Measurements from ENCODE around the gene NRIP3.
A peak's percentile ranks its signal among the peaks of the same experiment; 100 is the strongest.
"Not testable (repeated sequence)": the region's sequence is repeated elsewhere in the genome, so short reads cannot be mapped to it uniquely, and the experiment has no call there.

The NRIP3 gene

GRCh38 chr11:9014826-9015225 lies 11.0 kb upstream of the NRIP3 start:
- no peak for DNase-seq

- DNase-seq: no peak
These were observed 9.6 kb upstream of the NRIP3 start for GRCh38 chr11:9013373-9013772.

DNA sequence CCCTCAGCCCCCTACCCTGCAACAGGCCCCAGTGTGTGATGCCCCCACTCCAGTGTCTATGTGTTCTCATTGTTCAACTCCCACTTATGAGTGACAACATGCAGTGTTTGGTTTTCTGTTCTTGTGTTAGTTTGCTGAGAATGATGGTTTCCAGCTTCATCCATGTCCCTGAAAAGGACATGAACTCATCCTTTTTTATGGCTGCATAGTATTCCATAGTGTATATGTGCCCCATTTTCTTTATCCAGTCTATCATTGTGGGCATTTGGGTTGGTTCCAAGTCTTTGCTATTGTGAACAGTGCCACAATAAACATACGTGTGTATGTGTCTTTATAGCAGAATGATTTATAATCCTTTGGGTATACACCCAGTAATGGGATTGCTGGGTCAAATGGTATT lies 5.7 kb upstream of the NRIP3 start:
- not testable (repeated sequence) for DNase-seq

- DNase-seq: no peak
These were observed 4.9 kb upstream of the NRIP3 start for GRCh38 chr11:9008661-9009060.

GRCh38 chr11:9008011-9008550 lies 4.3 kb upstream of the NRIP3 start:
- DNase-seq: no peak

GRCh38 chr11:9005087-9005486 lies 1.3 kb upstream of the NRIP3 start:
- no peak for DNase-seq

DNA sequence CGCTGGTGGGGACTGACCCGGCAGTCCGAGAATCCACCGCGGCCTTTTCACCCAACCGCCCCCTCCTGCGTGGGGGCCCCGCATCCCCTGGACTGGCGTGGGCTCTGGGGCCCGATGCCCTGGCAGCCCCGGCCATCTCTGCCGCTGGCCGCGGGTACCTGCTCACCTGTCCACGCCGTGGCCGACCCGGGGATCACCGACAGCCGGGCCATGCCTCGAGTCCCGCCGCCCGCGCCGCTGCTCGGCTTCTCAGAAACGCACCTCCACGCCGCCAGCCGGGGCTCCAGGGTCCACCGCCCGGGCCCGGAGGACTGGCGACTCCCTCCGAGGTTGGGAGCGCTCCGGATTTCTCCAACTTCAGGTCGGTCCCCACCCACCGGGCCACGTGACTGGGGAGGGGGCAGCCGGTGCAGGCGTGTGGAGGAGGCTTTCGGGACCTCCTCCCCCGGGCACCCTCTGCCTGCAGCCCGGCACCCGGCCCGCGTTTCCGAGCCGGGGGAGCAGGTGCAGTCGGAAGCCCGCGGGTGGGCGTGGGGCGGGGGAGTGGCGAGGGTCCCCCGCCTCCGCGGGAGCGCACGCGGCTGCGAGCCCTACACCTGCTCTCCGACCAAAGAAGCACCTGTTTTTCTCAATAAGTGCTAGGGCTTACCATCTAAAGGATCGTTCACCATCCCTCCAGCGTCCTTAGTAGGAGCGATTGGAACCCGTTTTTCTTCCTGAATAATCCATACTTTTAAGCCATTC lies 554 bp upstream of the NRIP3 start:
- peak; percentile 49 for DNase-seq

DNA sequence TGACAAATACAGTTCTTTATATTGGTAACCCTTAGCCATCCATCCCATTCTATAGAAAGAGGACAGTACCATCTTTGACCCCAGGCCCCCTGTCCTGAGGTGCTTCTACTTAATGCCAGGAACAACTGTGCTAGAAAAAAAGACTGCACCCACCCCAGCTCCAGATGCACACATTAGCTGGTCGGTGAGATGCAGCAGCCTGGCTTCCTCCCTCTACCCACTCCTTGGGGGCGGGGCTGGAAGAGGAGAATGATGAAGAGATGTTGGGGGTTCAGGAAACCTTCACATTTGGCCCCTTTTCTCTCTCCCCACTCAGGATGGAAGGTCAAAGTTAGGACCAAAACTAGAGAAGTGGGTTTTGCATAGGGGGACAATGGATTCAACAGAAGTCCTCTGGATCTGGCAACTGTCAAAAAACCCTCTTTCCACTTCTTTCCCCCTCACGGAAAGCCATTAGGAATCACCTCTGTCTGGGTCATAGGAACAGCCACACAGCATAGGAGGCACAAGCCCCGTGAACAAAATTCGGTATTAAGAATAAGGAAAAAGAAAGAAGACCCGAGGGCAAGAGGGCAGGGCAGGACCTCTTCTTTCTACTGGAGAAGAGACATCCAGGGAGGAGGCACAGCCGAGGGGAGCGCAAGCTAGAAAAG lies 755 bp downstream of the NRIP3 start:
- no peak for DNase-seq

DNA sequence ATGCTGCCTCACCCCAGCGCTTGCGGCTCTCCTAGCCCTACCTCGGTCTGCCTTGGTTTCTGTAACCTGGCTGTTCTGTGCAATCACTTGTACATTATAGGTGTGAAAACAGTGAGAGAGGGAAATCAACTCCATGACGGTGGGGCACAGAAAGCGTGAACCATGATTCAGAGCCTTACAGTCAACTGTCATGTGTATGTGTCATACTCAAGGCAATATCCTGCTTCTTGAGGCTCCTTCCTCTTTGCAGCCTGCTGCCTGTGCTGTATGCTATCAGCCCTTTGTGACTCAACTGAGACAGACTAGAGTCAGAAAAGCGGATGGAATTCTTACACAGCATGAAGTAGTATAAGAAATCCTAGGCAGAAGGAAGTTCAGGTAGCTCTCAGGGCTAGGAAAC lies 2.1 kb downstream of the NRIP3 start:
- DNase-seq: no peak

- no peak for DNase-seq
These were observed 5.8 kb downstream of the NRIP3 start for GRCh38 chr11:8998017-8998416.

GRCh38 chr11:8997451-8997850 lies 6.3 kb downstream of the NRIP3 start:
- no peak for DNase-seq

DNA sequence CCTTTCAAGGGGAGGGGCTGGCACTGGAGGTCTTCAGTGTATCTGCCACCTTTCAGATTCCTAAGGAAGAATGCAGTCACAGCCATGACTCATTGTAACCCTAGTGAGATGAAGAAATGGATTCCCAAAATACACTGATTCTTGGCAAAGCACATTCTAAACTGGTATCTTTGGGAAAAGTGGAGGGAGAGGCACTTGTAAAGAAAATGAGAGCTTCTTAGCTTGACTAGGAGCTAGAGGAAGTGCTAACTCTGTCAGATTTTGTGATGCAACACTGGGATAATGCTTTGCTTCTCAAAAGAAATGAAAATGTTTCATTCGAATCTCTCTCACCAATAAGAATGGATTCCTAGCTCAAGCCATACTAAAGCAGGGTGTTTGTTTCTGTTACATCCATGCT lies 14.3 kb downstream of the NRIP3 start:
- no peak for DNase-seq

- no peak for DNase-seq
These were observed 15.2 kb downstream of the NRIP3 start for GRCh38 chr11:8988329-8989234.

DNA sequence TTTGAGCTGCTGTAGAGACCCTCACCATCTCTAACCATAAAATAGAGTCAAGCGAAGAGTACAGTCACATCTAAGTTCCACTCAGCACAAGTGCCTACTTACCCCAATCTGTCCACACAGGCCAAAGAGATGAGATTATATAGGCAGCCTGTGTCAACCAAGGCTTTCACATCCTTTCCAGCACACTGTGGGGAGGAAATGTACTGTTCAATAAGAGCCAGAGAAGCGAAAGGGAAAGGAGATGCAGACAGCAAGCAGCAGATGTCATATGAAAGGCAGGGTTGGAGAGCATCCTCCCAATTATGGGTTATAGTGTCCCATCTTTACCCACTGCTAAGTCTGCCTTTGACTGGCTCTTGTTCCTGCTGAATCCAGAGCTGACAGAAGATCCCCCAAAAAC lies 16.4 kb downstream of the NRIP3 start:
- no peak for DNase-seq

DNA sequence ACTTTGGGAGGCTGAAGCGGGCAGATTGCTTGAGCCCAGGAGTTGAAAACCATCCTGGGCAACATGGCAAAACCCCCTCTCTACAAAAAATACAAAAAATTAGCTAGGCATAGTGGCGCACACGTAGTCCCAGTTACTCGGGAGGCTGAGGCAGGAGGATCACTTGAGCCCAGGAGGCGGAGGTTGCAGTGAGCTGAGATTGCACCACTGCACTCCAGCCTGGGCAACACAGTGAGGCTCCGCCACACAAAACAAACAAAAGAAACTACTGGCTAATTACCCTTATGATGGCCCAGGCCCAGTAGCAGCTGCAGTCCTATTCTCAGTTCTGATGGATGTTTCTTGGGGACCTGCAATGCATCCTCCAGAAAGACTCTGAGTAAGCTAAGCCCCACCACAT lies 17.0 kb downstream of the NRIP3 start:
- DNase-seq: not testable (repeated sequence)

DNA sequence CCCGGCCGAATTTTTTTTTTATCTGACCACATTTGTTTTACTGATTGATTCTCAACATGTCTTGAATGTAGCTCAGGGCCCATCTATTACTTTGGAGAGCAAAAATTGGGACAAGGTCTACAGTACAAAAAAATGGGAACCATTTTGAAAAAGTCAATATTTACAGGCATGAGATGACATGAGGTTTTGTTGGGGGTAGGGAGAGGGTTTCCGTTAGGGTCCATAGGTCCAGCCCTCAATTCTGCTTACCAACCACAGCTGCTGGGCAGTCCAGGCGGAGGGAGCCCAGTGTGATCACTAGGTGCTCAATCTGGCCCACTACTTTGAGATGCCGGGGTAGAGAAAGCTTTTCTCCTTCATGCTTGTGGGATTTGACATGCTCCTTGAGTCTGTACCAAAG lies 18.3 kb downstream of the NRIP3 start:
- no peak for DNase-seq

GRCh38 chr11:8983552-8983951 lies 20.2 kb downstream of the NRIP3 start:
- no peak for DNase-seq

GRCh38 chr11:8980485-8980884 lies 23.3 kb downstream of the NRIP3 start:
- DNase-seq: no peak

DNA sequence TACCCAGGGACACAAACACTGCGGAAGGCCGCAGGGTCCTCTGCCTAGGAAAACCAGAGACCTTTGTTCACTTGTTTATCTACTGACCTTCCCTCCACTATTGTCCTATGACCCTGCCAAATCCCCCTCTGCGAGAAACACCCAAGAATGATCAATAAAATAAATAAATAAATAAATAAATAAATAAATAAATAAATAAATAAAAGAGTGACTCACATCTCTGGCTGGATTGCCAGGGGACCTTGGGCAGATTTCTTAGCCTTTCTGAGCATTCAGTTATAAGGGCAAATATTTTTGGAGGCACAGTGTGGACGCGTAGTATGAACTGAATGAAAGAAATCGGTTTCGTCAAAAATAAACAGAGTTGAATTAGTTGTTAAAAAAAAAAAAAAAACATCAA lies 24.4 kb downstream of the NRIP3 start:
- DNase-seq: not testable (repeated sequence)

- no peak for DNase-seq
These were observed 30.7 kb downstream of the NRIP3 start for GRCh38 chr11:8973121-8973520.

DNA sequence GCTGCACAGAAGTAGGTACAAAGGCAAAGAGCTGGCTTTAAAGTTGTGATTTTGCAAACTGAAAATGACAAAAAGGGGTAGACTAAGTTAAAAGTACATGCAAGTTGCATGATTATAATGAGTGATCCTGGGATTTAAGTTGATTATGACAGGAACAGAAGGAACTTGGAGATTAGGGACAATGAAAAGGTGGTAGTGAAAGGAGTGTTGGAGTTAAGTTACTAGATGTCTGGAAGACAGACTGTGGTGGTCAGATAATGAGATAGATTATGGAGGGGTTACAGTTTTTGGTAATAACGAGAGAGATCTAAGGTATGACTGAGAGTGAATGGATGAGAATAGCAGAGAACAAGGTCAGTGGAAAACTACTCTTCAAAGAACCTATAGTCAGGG lies 31.9 kb downstream of the NRIP3 start:
- no peak for DNase-seq

GRCh38 chr11:8971196-8971923 lies 32.4 kb downstream of the NRIP3 start:
- DNase-seq: no peak

- DNase-seq: no peak
These were observed 36.6 kb downstream of the NRIP3 start for GRCh38 chr11:8967184-8967583.

Measured in activated T-cell treated with anti-CD3 and anti-CD28 coated beads, Interleukin-2, amount 50 U/mL, for 1 hour (primary cell).